ENCODE data around the gene TNIK.

Gene TNIK

DNA sequence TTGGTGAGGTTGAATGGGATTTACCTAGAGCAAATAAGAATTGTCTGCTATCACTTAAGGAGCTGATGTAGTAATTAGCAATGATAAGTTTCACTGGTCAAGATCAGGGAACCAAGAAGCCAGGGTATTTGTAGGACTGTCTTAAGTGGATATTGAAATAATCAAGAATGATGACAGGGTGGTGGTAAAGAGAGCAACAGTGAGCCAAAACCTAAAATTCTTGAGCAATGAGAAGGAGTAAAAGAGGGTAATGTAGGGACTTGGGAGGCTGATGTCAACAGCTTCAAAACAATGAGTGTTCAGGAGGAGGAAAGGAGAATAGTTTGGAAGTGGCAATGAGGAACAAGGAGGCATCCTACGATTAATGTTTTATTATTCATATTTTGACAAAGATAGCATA, 402.1 kb downstream of the TNIK start:
- DNase-seq: no peak

GRCh38 chr3:171057072-171057471, 403.1 kb downstream of the TNIK start:
- DNase-seq: no peak

- DNase-seq: no peak
Observed at GRCh38 chr3:171056528-171056927, 403.7 kb downstream of the TNIK start.

DNA sequence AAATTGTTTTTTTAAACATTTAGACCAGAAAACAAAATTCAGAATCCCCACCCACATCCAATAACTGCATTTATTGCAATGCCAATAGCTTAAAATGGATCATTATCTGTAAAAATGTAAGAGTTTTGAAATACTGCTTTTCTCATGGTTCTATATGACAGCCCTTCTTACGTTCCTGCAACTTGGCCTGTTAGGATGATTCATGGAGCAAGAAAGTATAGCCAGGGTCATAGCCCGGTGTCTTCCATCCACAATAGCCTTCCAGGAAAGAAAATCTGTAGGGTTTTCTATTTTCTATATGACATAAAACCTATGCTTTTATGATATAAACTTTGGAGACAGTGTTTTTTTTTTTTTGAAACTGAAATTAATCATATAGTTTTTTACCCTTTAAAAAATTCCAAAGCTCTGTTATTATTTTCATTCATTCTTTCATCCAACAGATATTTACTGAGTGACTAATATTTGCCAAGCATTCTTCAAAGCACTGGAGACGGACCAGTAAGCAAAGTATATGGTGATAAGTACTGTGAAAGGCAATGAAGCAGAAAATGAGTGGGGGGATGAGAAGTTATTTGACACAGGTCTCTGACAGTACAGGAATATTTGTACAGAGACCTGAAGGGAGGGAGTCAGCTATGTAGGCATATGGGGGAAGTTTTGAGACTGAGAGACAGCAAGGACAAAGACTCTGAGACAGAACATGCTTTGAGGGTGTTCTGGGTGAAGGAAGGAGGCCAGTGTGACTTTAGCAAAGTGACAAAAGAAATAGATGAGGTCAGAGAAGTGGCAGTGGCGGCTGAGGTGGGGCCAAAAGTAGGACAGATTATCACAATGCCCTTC, 404.6 kb downstream of the TNIK start:
- DNase-seq: no peak

DNA sequence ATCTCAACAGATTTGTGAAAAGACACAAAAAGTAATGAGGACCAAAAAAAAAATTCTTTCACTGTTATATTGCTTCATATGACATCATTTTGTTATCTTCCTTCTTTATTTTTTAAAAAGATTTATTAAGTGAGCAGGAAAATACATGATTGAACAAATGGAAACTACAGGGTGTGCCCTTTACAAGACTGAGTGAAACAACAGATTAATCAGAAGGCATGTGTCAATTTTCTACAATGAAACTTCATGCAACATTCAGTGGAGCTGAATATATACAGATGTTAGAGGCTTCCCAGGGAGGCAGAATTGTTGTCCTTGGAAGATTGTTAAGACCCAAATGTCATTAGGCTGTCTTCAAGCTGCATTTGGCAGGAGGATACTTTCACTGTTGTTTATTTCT, 405.3 kb downstream of the TNIK start:
- no peak for DNase-seq

DNA sequence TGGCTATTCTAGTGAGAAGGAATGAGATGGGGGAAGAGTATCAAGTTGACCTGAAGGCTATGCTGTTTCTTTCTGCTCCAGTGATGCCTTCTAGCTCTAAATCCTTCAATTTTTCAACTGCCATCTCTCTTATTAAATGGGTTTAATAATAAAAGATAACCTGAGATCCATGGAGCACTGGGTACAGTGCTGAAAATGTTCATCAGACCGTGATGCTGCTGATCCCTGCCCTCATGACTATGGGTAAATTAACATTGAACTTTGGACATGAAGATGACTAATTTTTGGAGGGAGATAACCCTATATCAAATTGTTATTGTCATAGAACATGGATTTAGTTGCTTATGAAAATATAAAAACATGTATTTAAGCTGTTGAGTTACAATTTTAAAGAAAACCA, 406.0 kb downstream of the TNIK start:
- no peak for DNase-seq

GRCh38 chr3:171049861-171050444, 410.3 kb downstream of the TNIK start:
- DNase-seq: peak; percentile 14

DNA sequence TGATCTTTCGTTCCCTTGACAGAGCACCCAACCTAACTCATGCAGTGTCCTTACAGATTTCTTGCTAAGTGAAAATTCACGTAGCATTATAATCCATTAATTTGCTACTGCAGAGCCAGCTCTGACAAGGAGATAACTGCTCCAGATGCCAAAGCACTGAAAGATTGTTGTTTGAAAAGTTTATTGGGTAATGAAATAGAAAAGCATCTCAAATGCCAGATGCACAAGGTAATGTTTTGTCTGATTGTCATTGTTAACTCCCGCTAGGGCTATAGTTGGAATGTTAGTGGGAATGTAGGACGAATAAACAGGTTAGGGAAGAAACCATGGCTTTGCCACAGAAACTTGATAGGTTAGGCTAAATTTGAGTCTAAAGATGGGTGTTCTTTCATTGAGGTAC, 413.4 kb downstream of the TNIK start:
- DNase-seq: no peak

DNA sequence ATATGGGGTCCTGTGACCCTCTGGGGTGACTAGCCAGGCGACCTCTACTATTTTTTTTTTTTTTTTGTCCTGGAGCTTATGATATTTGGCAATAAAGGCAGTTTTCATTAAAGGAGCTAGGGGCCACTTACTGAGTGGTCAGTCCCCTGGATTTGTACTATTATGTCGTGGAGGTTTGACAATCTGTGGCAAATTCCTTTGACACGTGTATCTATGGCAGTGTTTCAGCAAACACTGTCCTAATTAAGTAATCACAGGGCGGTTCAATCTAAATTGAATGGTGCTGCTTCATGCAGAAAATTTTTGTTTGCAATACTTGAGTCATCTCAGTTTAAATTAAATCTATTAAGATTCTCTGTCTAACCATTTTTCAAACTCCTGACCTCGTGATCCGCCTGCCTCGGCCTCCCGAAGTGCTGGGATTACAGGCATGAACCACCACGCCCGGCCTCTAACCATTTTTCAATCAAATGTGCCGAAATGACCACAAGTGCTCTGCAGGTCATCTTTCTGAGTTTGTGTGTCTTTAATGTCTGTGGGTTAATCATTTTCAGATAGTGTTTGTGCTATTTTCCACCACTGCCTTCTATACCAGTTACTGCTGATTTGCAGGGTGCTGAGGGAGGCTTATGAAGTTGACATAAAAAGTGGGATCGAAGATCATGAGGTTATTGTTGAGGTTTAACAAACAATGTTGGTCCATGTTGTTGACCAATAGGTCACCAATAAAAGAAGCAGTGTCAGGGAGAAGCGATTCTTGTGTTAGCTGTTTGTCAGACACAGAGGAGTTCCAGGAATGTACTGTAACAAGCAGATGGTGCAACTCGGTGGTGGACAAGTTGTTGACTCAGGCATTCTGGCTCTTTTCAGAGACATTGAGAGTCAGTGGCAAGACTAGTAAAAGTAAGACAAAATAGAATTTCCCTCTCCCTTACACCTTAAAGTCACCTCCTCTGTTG, 415.1 kb downstream of the TNIK start:
- DNase-seq: no peak

DNA sequence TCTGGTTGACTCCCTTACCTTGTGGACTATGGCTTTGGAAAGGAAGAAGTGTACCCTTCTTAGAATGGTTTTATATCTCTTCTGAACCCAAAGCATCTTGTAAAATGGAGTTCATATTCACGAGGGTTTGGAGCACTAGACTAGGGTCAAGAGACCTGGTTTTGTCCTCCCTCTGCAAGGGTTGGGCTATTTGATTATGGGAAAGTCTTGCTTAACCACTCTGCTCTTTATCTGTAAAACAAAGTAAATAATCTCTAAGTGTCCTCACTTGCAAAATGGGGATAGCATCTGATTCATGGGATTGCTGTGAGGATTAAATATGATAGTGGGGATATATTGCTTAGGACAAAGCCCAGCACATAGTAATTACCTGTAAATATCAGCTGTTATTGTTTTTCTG, 415.8 kb downstream of the TNIK start:
- no peak for DNase-seq

DNA sequence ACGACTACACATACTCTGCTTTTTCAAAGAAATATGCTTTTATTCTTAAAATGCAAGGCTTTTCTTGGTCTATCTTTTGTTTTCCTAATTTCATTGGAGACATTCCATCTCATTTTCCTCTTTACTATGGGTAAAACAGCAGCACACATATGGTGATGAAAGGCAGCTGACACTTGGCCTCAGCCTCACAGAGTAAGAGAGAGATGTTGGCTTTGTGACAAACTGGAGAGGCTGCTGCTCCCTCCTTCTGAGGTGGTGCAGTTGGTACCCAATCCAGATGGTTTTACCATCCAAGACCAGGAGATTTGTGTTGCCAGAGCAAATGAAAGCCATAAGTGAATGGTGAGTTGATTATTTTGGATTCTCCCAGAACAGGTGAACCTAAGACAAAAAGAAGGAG, 420.5 kb downstream of the TNIK start:
- no peak for DNase-seq

DNA sequence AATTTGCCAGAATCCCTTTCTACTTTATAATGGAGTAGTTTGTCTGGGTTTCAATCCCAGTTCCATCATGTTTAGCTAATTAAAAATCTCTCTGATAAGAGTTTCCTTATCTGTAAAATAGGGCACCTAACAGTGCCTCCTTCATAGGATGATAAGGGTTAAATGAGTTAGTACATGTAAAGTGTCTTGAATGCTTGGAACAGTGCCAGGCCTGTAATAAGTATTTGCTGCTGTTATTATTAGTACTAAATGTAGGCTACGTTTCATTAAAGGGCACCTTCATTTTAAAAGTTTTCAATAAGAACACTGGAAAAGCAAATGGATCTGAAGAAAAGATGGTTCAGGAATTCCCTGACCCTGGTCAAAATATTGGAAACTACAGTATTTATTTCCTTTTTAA, 421.9 kb downstream of the TNIK start:
- DNase-seq: no peak

- no peak for DNase-seq
Observed at GRCh38 chr3:171028779-171029232, 431.4 kb downstream of the TNIK start.

- DNase-seq: peak; percentile 19
Observed at GRCh38 chr3:171028025-171028778, 432.0 kb downstream of the TNIK start.

DNA sequence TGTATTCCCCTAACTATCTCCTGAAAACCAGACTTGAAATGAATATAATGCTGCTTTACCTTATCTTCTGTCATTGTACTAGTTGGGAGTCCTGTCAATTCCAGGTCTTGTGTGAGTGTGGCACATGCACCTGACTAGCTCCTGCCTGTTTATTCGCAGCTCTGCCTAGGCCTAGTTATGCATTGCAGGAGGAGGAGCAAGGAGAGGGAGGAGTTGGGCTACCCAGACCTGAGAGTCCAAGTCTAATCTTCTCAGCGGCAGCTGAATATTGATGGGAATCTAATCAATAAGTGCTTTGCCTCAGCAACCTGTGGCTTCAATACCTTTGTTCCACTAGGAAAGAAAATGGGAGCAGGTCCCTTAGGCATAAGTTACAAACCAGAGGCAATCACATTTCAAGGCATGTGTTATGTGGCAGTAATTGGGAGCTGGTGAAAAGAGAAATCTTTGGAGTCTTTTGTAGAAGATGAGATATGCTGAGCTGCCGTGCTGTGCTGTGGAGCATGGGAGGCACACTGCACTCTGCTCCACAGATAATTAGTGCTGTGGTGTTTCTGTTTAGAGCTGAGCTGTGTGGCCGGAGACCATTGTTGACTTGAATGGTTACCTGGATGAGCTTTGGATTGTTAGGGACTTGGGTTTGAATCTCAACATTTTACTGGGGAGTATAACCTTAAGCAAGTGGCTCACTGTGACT, 433.5 kb downstream of the TNIK start, which contains the start of gene SLC2A2:
Gene SLC2A2 (minus strand): TSS at position 124 of the 697 bp plus-strand sequence. CDS start 50 bp downstream, at position 74.
- DNase-seq: no peak

DNA sequence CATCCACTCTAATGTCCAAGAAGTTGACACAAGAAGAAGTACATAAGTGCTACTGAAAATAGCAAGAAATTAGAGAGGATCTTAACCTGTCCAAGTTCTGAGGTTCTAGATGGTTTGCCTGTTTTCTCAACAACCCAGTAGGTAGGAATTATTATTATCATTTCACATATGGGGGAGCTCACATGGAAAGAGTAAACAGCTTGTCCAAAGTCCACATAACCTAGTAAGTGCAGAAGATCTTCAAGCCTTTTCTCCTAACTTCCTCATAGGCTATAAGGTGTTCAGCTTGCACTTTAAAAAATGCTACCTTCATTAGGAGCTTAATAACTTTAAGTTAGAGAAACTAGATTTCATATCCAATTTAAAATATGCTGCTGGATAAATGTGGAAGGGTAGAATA, 436.6 kb downstream of the TNIK start:
- no peak for DNase-seq

GRCh38 chr3:171021377-171021776, 438.8 kb downstream of the TNIK start:
- no peak for DNase-seq

- DNase-seq: no peak
Observed at GRCh38 chr3:171018156-171018935, 441.9 kb downstream of the TNIK start.

DNA sequence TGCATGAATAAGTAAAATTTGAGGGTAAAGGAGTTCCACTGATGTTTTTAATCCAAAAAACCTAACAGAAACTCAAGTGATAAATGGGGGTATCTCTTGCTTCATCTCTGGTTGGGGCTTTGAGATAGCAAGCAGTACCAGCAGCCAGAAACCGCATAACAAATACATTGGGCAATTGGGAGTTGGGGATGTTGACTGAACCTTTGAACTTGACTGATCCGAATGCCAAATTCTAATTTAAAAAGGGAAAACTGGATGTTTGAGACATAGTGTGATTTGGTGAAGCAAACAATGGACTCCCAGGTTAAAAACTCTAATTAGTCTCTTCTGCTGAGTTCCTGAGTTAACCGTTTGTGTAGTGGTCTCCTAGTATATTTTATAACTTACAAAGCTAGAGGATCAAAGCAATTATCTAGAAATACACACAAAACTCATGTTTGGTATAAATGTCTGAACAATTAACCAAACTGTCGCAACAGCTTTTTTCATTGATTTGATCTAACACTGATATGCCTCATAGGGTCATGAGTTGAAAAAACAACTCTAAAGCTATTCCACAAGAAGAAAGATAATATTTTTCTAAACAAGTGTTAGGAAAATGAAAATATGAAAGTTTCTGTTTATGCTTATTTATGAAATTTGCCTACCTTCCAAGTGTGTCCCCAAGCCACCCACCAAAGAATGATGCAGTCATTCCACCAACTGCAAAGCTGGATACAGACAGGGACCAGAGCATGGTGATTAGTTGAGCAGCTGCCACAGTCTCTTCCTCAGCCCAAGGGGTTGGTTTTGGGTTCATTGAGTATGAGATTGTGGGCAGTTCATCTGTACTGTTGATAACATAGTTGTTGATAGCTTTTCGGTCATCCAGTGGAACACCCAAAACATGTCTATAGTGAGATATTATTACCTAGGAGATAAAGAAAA, 446.1 kb downstream of the TNIK start:
- DNase-seq: no peak

GRCh38 chr3:171011873-171012336, 448.3 kb downstream of the TNIK start:
- no peak for DNase-seq

All from activated effector memory CD4-positive, alpha-beta T cell treated with Interleukin-2 at 50 U/mL for 16 hours (primary cell).